Calu3 (cell line): ENCODE measurements around the gene RAB23. TPM values are rescaled to one million over a fixed set of nuclear protein-coding genes. Genes with fewer than 3 reads are reported as not detected.
"Not testable (repeated sequence)": the region's sequence is repeated elsewhere in the genome, so short reads cannot be mapped to it uniquely, and the experiment has no call there.

Experiments used
- BruUV-seq: library from RNA; stranded (reverse); fragments of 400-500 nt; replicated peaks from 2 replicates; lab custom pipeline; 2021; lab: Mats Ljungman, UMichigan
- CTCF ChIA-PET: fragments of 300-600 bp; sonication (Branson Sonifier 250); formaldehyde crosslinking; loops from one replicate; lab custom pipeline; 2022; ENCODE audit warnings: antibody characterized with exemption; lab: Charles Lee
- DNase-seq: peaks from one replicate; pipeline ENCODE4 v3.0.0; 2022
- H3K27ac Mint-ChIP-seq: one replicate; pipeline ENCODE4 v1.8.0; 2022; ENCODE audit warnings: mixed read lengths; ENCODE audit not compliant: unreplicated experiment
- H3K27me3 Mint-ChIP-seq: one replicate; pipeline ENCODE4 v1.8.0; 2022; ENCODE audit warnings: mixed read lengths; ENCODE audit not compliant: unreplicated experiment
- H3K36me3 Mint-ChIP-seq: one replicate; pipeline ENCODE4 v1.8.0; 2022; ENCODE audit warnings: mild to moderate bottlenecking, moderate library complexity, mixed read lengths; ENCODE audit not compliant: insufficient read depth, unreplicated experiment
- H3K4me1 Mint-ChIP-seq: one replicate; pipeline ENCODE4 v1.8.0; 2022; ENCODE audit warnings: mild to moderate bottlenecking, low read depth, mixed read lengths; ENCODE audit not compliant: unreplicated experiment
- H3K4me3 Mint-ChIP-seq: one replicate; pipeline ENCODE4 v1.8.0; 2022; ENCODE audit warnings: mild to moderate bottlenecking, low read depth, moderate library complexity, mixed read lengths; ENCODE audit not compliant: unreplicated experiment
- H3K9me3 Mint-ChIP-seq: one replicate; pipeline ENCODE4 v1.8.0; 2022; ENCODE audit warnings: low read depth, mixed read lengths; ENCODE audit not compliant: unreplicated experiment
- intact Hi-C: fragments of 100-400 bp; cut with micrococcal nuclease; formaldehyde crosslinking; loops from one replicate; pipeline ENCODE4 v1.10.0; 2022; ENCODE audit not compliant: unreplicated experiment
- total RNA-seq: library from RNA; stranded (reverse); gene quantifications from 2 replicates; pipeline ENCODE4 v1.2.3, GENCODE V29; 2022
- TF ChIP-seq, protein P1 (sequence below): fragments of 200-600 bp; IDR thresholded peaks from one replicate; pipeline ENCODE4 v1.8.0; 2022; ENCODE audit warnings: antibody characterized with exemption; ENCODE audit not compliant: unreplicated experiment

Gene RAB23
- total RNA-seq, 1 experiment from 2014 or later, result 10.9 TPM

DNA sequence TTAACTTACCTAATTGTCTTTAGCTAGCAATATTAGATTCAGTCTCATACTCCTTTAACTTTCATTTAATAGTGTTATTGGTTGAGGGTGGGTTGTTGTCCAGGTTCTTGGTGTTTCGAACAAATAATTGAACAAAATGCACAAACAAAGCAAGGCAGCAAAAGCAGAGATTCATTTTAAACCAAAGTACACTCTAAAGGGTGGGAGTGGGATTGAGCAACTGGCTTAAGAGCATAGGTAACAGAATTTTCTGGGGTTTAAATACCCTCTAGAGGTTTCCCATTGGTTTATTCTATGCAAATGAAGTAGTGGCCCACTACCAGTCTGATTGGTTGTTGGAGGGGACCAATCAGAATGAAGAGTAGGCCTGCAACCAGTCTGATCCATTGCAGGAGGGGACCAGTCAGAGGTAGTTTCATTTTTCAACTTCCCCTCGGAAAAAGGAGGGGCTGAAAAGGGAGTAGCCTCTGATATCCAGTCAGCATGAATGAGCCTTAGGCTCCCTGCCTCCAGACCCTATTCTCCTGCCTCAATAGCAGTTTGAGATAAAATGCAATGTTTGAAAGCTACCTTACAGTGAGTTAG, 26.3 kb upstream of the RAB23 start:
- Mint-ChIP-seq H3K36me3 (no peaks in the 10 kb centered on the region), H3K9me3 (no peaks in the 10 kb centered on the region), H3K27ac (no peak overlapping the region), H3K4me1 (peaks cover 21% of the 10 kb centered on the region), H3K27me3 (no peaks in the 10 kb centered on the region), H3K4me3 (no peak overlapping the region)
- intact Hi-C loops, result no loop called here
- no peak for DNase-seq
- CTCF ChIA-PET, result interaction anchor here (1.2 kb wide), 1 partner anchor 68 kb away, joined by 3 read pairs; no protein-coding TSS in a partner anchor
- TF ChIP-seq, protein P1, sequence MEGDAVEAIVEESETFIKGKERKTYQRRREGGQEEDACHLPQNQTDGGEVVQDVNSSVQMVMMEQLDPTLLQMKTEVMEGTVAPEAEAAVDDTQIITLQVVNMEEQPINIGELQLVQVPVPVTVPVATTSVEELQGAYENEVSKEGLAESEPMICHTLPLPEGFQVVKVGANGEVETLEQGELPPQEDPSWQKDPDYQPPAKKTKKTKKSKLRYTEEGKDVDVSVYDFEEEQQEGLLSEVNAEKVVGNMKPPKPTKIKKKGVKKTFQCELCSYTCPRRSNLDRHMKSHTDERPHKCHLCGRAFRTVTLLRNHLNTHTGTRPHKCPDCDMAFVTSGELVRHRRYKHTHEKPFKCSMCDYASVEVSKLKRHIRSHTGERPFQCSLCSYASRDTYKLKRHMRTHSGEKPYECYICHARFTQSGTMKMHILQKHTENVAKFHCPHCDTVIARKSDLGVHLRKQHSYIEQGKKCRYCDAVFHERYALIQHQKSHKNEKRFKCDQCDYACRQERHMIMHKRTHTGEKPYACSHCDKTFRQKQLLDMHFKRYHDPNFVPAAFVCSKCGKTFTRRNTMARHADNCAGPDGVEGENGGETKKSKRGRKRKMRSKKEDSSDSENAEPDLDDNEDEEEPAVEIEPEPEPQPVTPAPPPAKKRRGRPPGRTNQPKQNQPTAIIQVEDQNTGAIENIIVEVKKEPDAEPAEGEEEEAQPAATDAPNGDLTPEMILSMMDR, result no peak
- no TSS peak for BruUV-seq

DNA sequence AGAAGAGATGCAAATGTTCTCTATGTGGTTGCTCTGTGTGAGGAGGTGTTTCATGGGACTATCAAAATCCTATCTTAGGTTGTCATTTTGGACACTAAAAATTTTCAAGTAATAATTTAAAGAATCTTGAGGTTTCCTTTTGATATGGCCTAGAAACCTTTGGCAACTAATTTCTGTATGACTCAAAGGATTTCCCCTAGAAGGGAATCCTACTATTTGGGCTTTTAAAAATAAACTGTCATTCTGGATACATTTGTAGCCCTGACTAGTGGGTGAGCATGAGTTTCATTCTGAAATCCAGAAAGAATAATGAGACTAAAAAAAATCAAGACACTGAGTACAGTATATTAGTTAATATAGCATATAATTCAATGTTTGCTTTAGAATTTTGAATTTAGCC, 25.5 kb upstream of the RAB23 start:
- CTCF ChIA-PET, result no interaction called here

DNA sequence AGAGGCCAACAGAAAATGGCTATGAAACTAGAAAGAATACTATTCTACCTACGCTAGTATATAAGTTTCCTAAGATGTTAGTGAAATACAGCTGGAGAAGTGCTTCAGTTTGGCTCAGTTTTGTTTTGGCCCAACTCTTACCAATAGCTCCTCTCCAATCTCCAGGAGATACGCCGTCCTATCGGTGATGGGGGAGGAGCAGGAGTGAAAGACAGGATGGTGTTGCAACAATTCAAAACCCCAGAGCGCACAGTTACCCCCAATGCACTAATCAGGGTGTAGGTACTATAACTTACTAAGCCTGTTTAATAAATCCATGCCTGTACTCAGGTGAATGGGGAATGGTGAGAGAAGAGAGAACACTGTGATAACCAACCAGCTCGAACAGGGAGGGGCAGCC, 24.2 kb upstream of the RAB23 start:
- intact Hi-C loops, result no loop called here
- CTCF ChIA-PET, result interaction anchor here (0.6 to 1.7 kb wide), 2 partner anchors 20 to 24 kb away, joined by 5 to 6 read pairs; partner anchors contain the start of gene RAB23

More for the DNA sequence above, 25.5 kb upstream of the RAB23 start:
- no peak for DNase-seq
- H3K4me3 Mint-ChIP-seq, result no peak overlapping the region
- H3K27me3 Mint-ChIP-seq, result no peaks in the 10 kb centered on the region
- no peaks in the 10 kb centered on the region for H3K9me3 Mint-ChIP-seq
- intact Hi-C loops, result no loop called here
- H3K27ac Mint-ChIP-seq, result no peak overlapping the region
- TF ChIP-seq, protein P1, result no peak
- H3K36me3 Mint-ChIP-seq, result no peaks in the 10 kb centered on the region
- BruUV-seq, result no TSS peak
- H3K4me1 Mint-ChIP-seq, result peaks cover 29% of the 10 kb centered on the region

DNA sequence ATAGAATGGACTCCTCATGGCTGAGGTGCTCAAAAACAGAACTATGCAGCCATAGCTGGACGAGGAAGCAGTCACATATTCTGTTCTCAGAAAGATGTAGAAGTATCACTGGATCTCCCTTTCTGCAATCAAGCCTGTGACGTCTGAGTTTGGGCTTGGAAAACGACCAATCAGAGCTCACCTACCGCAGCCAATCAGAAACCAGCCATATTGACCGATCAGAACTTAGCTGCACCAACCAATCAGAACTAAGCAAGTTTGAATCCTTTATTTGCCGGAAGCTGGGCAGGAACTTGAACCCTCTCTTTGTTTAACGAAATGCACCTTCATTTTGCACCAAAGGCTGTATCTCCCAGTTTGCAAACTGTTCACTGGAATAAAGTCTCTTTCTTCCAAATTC, 21.8 kb upstream of the RAB23 start:
- Mint-ChIP-seq H3K9me3 (peaks cover 2% of the 10 kb centered on the region), H3K4me3 (no peak overlapping the region), H3K4me1 (peaks cover 29% of the 10 kb centered on the region), H3K27ac (no peak overlapping the region), H3K27me3 (no peaks in the 10 kb centered on the region), H3K36me3 (no peaks in the 10 kb centered on the region)
- DNase-seq, result no peak
- BruUV-seq, result no TSS peak
- TF ChIP-seq, protein P1, result no peak
- intact Hi-C loops, result no loop called here
- CTCF ChIA-PET, result interaction anchor here (0.6 kb wide), 1 partner anchor 663 kb away, joined by 7 read pairs; no protein-coding TSS in a partner anchor

More for the DNA sequence above, 24.2 kb upstream of the RAB23 start:
- H3K36me3 Mint-ChIP-seq, result no peaks in the 10 kb centered on the region
- no peak for DNase-seq
- no TSS peak for BruUV-seq
- no peaks in the 10 kb centered on the region for H3K27me3 Mint-ChIP-seq
- no peaks in the 10 kb centered on the region for H3K9me3 Mint-ChIP-seq
- no peak overlapping the region for H3K4me3 Mint-ChIP-seq
- TF ChIP-seq, protein P1, result no peak
- no peak overlapping the region for H3K27ac Mint-ChIP-seq
- peaks cover 29% of the 10 kb centered on the region for H3K4me1 Mint-ChIP-seq

DNA sequence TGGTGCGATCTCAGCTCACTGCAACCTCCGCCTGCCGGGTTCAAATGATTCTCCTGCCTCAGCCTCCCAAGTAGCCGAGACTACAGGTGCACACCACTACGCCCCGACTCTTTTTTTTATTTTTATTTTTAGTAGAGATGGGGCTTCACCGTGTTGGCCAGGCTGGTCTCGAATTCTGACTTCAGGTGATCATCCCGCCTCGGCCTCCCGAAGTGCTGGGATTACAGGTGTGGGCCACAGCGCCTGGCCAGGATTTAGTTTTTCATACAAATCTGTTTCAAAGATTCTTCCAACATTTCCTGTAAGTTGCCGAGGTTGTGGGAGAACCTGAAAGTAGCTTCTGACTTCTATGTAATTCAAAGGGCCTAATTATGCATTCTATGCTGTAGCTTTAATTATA, 21.4 kb upstream of the RAB23 start:
- H3K4me1 Mint-ChIP-seq, result peaks cover 29% of the 10 kb centered on the region
- H3K36me3 Mint-ChIP-seq, H3K9me3 Mint-ChIP-seq, H3K27me3 Mint-ChIP-seq, CTCF ChIA-PET, DNase-seq, H3K27ac Mint-ChIP-seq, intact Hi-C loops, H3K4me3 Mint-ChIP-seq, BruUV-seq: not testable (repeated sequence)
